RWPE2 (cell line): ENCODE results near the gene BEND4.

ENCODE experiments used
- ATAC-seq: fragments of 200-7000 bp; cut with Tn5 transposase; 3 replicates; pipeline ENCODE4 v1.9.1; 2021; ENCODE audit warnings: low read depth
- DNase-seq: peaks from one replicate; pipeline ENCODE4 v3.0.0-alpha.2; 2020; ENCODE audit warnings: low spot score
- H3K27ac ChIP-seq: fragments of 450-650 bp; 2 replicates; pipeline ENCODE4 v1.5.1; 2017; ENCODE audit warnings: mild to moderate bottlenecking; ENCODE audit not compliant: poor library complexity, severe bottlenecking
- H3K27me3 ChIP-seq: fragments of 250-450 bp; sonication (Bioruptor Pico); 2 replicates; pipeline ENCODE4 v1.5.1; 2021; ENCODE audit warnings: mild to moderate bottlenecking, moderate library complexity; ENCODE audit not compliant: insufficient read depth, poor library complexity, severe bottlenecking
- H3K36me3 ChIP-seq: fragments of 250-450 bp; sonication (Bioruptor Pico); 2 replicates; pipeline ENCODE4 v1.5.1; 2020; ENCODE audit warnings: low read depth, mild to moderate bottlenecking, moderate library complexity
- H3K4me1 ChIP-seq: fragments of 250-450 bp; sonication (Bioruptor Pico); 2 replicates; pipeline ENCODE4 v1.5.1; 2021; ENCODE audit warnings: mild to moderate bottlenecking, moderate library complexity; ENCODE audit not compliant: insufficient read depth, poor library complexity, severe bottlenecking
- H3K4me3 ChIP-seq: fragments of 250-450 bp; sonication (Bioruptor Pico); 2 replicates; pipeline ENCODE4 v1.5.1; 2021; ENCODE audit warnings: mild to moderate bottlenecking, moderate library complexity; ENCODE audit not compliant: severe bottlenecking
- H3K9me3 ChIP-seq: fragments of 250-450 bp; sonication (Bioruptor Pico); 2 replicates; pipeline ENCODE4 v1.5.1; 2021; ENCODE audit warnings: mild to moderate bottlenecking, moderate library complexity; ENCODE audit not compliant: severe bottlenecking
- CTCF ChIP-seq: fragments of 450-650 bp; IDR thresholded peaks from one replicate; pipeline ENCODE4 v1.5.1; 2017; ENCODE audit warnings: mild to moderate bottlenecking, moderate library complexity; ENCODE audit not compliant: poor library complexity, severe bottlenecking

BEND4 gene

DNA sequence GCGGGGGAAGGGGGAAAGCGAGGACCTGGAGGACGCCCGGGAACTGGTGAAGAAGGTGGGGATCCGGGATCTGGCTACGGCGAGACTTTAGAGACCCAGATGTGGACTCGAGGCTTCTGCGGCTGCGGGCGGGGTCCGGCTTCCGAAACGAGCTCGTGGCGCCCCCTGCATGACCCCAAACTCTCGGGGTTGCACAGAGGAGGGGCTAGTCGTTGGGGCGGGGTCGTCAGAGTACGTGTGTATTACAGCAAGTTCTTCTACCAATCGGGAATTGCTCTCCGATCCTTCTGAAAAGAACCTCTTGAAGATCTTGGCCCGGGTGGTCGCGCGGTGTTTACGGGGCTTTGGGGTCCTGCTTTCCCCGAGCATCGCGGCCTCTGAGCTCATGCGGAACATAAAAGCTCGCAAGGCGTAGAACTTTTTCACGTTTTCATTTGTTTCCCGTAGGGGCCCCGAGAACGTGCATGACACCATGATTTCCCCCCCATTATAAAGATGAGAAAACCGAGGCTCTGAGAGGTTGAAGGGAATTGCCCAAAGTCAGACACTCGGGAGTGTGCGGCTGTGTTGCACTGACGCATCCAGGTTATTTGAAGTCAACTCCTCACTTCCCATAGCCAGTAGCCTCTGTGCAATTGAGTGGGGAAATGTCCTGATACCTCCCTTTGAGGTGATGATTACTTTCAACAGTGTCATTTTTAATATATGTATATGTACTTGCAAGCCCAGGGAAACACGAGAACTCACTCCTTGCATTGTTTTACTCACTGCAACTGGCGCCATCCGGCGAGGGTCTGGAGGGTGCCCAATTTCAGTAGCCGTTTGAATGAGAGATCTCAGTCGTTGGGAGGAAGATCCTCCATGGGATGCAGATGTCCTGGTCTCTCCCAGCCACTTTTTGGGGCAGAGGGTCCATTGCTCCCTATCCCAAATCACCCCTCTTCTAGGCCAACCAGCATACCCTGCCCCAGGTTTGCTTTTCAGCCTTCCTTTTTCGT is at the start of gene BEND4:
TSS of gene BEND4 (minus strand) at position 149 of the 998 bp plus-strand sequence. CDS start 512 bp downstream, outside the sequence.
- Histone ChIP-seq H3K27ac (no peak within 1 kb of the TSS), H3K36me3 (no peaks in the 10 kb centered on the region), H3K27me3 (peaks cover 73% of the 10 kb centered on the region), H3K9me3 (no peaks in the 10 kb centered on the region), H3K4me3 (peak within 1 kb of the TSS; percentile 28), H3K4me1 (no peaks in the 10 kb centered on the region)
- DNase-seq, result no peak
- TF ChIP-seq CTCF, result no peak
- no peak for ATAC-seq

DNA sequence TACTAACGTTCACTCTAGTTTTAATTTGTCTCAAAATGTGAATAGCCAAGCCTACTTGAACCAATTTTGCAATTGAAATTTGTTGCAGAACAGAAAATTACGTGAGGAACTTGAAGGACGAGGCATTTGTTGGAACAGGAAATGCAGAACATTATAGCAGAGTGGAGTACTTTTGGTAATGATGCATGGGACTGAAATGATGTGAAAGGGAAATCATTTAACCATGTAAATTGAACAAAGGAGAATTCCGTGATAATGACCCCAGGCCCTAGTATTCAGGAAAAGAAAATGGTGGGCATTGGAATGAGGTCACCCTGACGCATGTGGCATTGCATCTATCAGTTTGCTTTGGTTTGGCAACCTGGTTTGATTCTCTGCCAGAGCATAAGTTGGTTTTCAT is 44.9 kb upstream of the BEND4 start:
- H3K9me3 ChIP-seq, result no peaks in the 10 kb centered on the region
- H3K27me3 ChIP-seq, result no peaks in the 10 kb centered on the region
- no peaks in the 10 kb centered on the region for H3K4me1 ChIP-seq
- H3K36me3 ChIP-seq, result no peaks in the 10 kb centered on the region
- no peak for DNase-seq
- H3K27ac ChIP-seq, result no peak overlapping the region
- TF ChIP-seq CTCF, result no peak
- H3K4me3 ChIP-seq, result no peak overlapping the region
- ATAC-seq, result no peak

DNA sequence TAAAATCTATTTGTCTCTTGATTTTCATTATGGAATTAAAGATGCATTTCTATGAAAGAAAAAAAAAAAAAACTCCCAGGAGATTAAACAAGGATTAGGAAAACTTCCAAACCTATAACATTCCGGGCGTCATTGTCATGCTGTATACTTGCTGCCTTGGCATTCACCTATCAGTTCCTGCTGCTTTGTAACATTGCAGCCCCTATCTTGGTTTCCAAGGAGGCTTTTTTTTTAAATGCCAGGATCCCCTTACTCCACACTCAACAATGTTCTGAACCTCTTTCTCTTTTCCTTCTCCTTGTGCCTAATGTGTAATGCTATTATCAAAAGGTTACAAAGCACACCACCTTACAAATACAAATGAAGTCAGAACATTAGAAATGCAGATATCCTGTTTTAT is 20.5 kb upstream of the BEND4 start:
- H3K4me3 ChIP-seq, result no peak overlapping the region
- no peak for TF ChIP-seq CTCF
- H3K27ac ChIP-seq, result no peak overlapping the region
- H3K4me1 ChIP-seq, result no peaks in the 10 kb centered on the region
- DNase-seq, result no peak
- H3K9me3 ChIP-seq, result no peaks in the 10 kb centered on the region
- no peaks in the 10 kb centered on the region for H3K27me3 ChIP-seq
- no peaks in the 10 kb centered on the region for H3K36me3 ChIP-seq
- ATAC-seq, result no peak

- Histone ChIP-seq H3K27ac (no peak overlapping the region), H3K36me3 (no peaks in the 10 kb centered on the region), H3K9me3 (no peaks in the 10 kb centered on the region), H3K4me1 (no peaks in the 10 kb centered on the region), H3K27me3 (no peaks in the 10 kb centered on the region), H3K4me3 (no peak overlapping the region)
- ATAC-seq (no peak), DNase-seq (no peak)
- TF ChIP-seq CTCF, result no peak
These were observed 19.8 kb upstream of the BEND4 start for GRCh38 chr4:42172128-42172790.
